ENCODE measurements around the gene MRGPRE.

Gene MRGPRE

GRCh38 chr11:3213659-3214419 lies 18.4 kb downstream of the MRGPRE start:
- DNase-seq = no peak

GRCh38 chr11:3208272-3208671 lies 23.9 kb downstream of the MRGPRE start:
- DNase-seq = no peak

GRCh38 chr11:3207526-3208189 lies 24.6 kb downstream of the MRGPRE start:
- DNase-seq = no peak

GRCh38 chr11:3206922-3207204 lies 25.4 kb downstream of the MRGPRE start:
- DNase-seq = no peak

- DNase-seq = no peak
Observed at GRCh38 chr11:3206156-3206921, 25.9 kb downstream of the MRGPRE start.

- no peak for DNase-seq
Observed at GRCh38 chr11:3205261-3206155, 26.7 kb downstream of the MRGPRE start.

GRCh38 chr11:3204141-3205015 lies 27.8 kb downstream of the MRGPRE start:
- DNase-seq = no peak

- no peak for DNase-seq
Observed at GRCh38 chr11:3203221-3204043, 28.8 kb downstream of the MRGPRE start.

GRCh38 chr11:3202759-3203158 lies 29.5 kb downstream of the MRGPRE start:
- no peak for DNase-seq

- DNase-seq = no peak
Observed at GRCh38 chr11:3202305-3202704, 29.9 kb downstream of the MRGPRE start.

- no peak for DNase-seq
Observed at GRCh38 chr11:3201677-3202181, 30.5 kb downstream of the MRGPRE start.

GRCh38 chr11:3201112-3201581 lies 31.1 kb downstream of the MRGPRE start:
- DNase-seq = no peak

- no peak for DNase-seq
Observed at GRCh38 chr11:3200388-3201111, 31.7 kb downstream of the MRGPRE start.

GRCh38 chr11:3199537-3200295 lies 32.5 kb downstream of the MRGPRE start:
- no peak for DNase-seq

- no peak for DNase-seq
Observed at GRCh38 chr11:3198815-3199214, 33.4 kb downstream of the MRGPRE start.

GRCh38 chr11:3197878-3198528 lies 34.2 kb downstream of the MRGPRE start:
- DNase-seq = no peak

- DNase-seq = no peak
Observed at GRCh38 chr11:3197044-3197695, 35.0 kb downstream of the MRGPRE start.
